ENCODE measurements around the gene MEGF11.

- no peak for TF ChIP-seq CTCF (IDR thresholded peaks at IDR 0.05)
- TF ChIP-seq POLR2AphosphoS5 (IDR thresholded peaks at IDR 0.05) = no peak
- no peak for TF ChIP-seq EP300 (IDR thresholded peaks at IDR 0.05)
- TF ChIP-seq POLR2A (IDR thresholded peaks at IDR 0.05; ENCODE audit: low read depth) = no peak
These were observed 237.4 kb downstream of the MEGF11 start for GRCh38 chr15:66016199-66016598.
